Measurements from ENCODE around the gene NELL1.

DNA sequence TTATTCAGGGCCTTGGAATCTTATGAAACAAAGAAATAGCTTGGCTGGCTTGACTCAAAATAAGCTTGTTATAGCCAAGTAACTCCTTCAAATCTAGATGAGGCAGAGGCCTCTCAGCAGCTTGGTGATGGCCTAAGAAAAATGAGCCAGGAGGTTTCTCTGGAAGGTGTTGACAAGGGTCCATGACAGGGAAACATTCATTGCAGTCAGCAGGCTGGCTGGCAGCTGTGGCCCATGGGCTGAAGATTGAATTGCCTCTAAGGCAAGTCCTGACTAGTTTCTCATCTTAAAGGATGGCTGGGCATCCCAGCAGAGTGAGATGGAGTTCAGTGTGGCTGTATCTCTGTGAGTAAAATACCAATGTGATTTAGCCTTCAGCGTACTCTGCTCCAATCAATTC lies 441.0 kb downstream of the NELL1 start:
- TF ChIP-seq GATA2 (IDR thresholded peaks at IDR 0.05; ENCODE audit: low read depth, low read length) (no peak), GATA3 (IDR thresholded peaks at IDR 0.05; ENCODE audit: low read depth, low read length) (no peak)
